ENCODE results near the gene SLC14A1. TPM values are rescaled to one million over a fixed set of nuclear protein-coding genes. Genes with fewer than 3 reads are reported as not detected.

SLC14A1 gene
- total RNA-seq, 1 experiment from 2014 or later, result not detected

GRCh38 chr18:45748501-45748900 lies 24.5 kb downstream of the SLC14A1 start:
- no peak overlapping the region for H3K4me2 ChIP-seq
- no TSS peak for BruUV-seq (replicated peaks)
- no peaks in the 10 kb centered on the region for H3K36me3 ChIP-seq (ENCODE audit: low read depth)
- no peaks in the 10 kb centered on the region for H3F3A ChIP-seq (ENCODE audit: insufficient read depth, low read depth)
- no peak for DNase-seq
- ChIA-PET CTCF (no interaction called here), POLR2A (ENCODE audit: unreplicated experiment) (no interaction called here)
- no peaks in the 10 kb centered on the region for H3K4me1 ChIP-seq (replicated peaks; ENCODE audit: insufficient read depth)
- H3K9me3 ChIP-seq (ENCODE audit: insufficient read depth, low read depth), result 0 out of 2 replicates have a peak, but pooled peaks cover 5% of the 10 kb centered on the region
- no peak overlapping the region for H2AFZ ChIP-seq
- no peaks in the 10 kb centered on the region for H3K79me2 ChIP-seq (ENCODE audit: low read depth)
- H3K27ac ChIP-seq, result no peak overlapping the region
- TF ChIP-seq CTCF (conservative IDR thresholded peaks at IDR 0.05), result no peak
- no peak for TF ChIP-seq EZH2 (IDR thresholded peaks at IDR 0.05; ENCODE audit: low read depth)
- no peaks in the 10 kb centered on the region for H3K27me3 ChIP-seq (ENCODE audit: insufficient read depth, low read depth)
- H3K9me2 ChIP-seq (ENCODE audit: insufficient read depth), result no peaks in the 10 kb centered on the region
- no peaks in the 10 kb centered on the region for H4K20me1 ChIP-seq (ENCODE audit: insufficient read depth)
- intact Hi-C loops (cut with micrococcal nuclease; ENCODE audit: unreplicated experiment), result no loop called here
- H3K4me3 ChIP-seq, result no peak overlapping the region

- Histone ChIP-seq H3K4me2 (no peak overlapping the region), H3K27ac (no peak overlapping the region), H3K36me3 (ENCODE audit: low read depth) (no peaks in the 10 kb centered on the region), H3K4me1 (replicated peaks; ENCODE audit: insufficient read depth) (no peaks in the 10 kb centered on the region), H3K4me3 (no peak overlapping the region), H3K79me2 (ENCODE audit: low read depth) (no peaks in the 10 kb centered on the region), H3K27me3 (ENCODE audit: insufficient read depth, low read depth) (no peaks in the 10 kb centered on the region), H3F3A (ENCODE audit: insufficient read depth, low read depth) (no peaks in the 10 kb centered on the region), H2AFZ (no peak overlapping the region), H3K9me2 (ENCODE audit: insufficient read depth) (no peaks in the 10 kb centered on the region), H4K20me1 (ENCODE audit: insufficient read depth) (no peaks in the 10 kb centered on the region), H3K9me3 (ENCODE audit: insufficient read depth, low read depth) (0 out of 2 replicates have a peak, but pooled peaks cover 5% of the 10 kb centered on the region)
- no peak for DNase-seq
- no peak for TF ChIP-seq CTCF (conservative IDR thresholded peaks at IDR 0.05)
- POLR2A ChIA-PET (ENCODE audit: unreplicated experiment), result no interaction called here
- CTCF ChIA-PET, result no interaction called here
- BruUV-seq (replicated peaks), result no TSS peak
- intact Hi-C loops (cut with micrococcal nuclease; ENCODE audit: unreplicated experiment), result no loop called here
These were observed 26.1 kb downstream of the SLC14A1 start for GRCh38 chr18:45749918-45750689.

- POLR2A ChIA-PET (ENCODE audit: unreplicated experiment), result no interaction called here
These were observed 27.8 kb downstream of the SLC14A1 start for GRCh38 chr18:45751766-45752165.

More at GRCh38 chr18:45751766-45752165, 27.8 kb downstream of the SLC14A1 start:
- TF ChIP-seq CTCF (conservative IDR thresholded peaks at IDR 0.05) (no peak), EZH2 (IDR thresholded peaks at IDR 0.05; ENCODE audit: low read depth) (no peak)
- CTCF ChIA-PET, result no interaction called here
- H3K79me2 ChIP-seq (ENCODE audit: low read depth), result no peaks in the 10 kb centered on the region
- no peaks in the 10 kb centered on the region for H3K27me3 ChIP-seq (ENCODE audit: insufficient read depth, low read depth)
- H3F3A ChIP-seq (ENCODE audit: insufficient read depth, low read depth), result no peaks in the 10 kb centered on the region
- no peaks in the 10 kb centered on the region for H4K20me1 ChIP-seq (ENCODE audit: insufficient read depth)
- no peak overlapping the region for H3K4me2 ChIP-seq
- H2AFZ ChIP-seq, result no peak overlapping the region
- no TSS peak for BruUV-seq (replicated peaks)
- 0 out of 2 replicates have a peak, but pooled peaks cover 5% of the 10 kb centered on the region for H3K9me3 ChIP-seq (ENCODE audit: insufficient read depth, low read depth)
- intact Hi-C loops (cut with micrococcal nuclease; ENCODE audit: unreplicated experiment), result no loop called here
- H3K36me3 ChIP-seq (ENCODE audit: low read depth), result no peaks in the 10 kb centered on the region
- H3K4me3 ChIP-seq, result no peak overlapping the region
- no peaks in the 10 kb centered on the region for H3K4me1 ChIP-seq (replicated peaks; ENCODE audit: insufficient read depth)
- no peaks in the 10 kb centered on the region; the same call in 1 of the 2 replicates for H3K9me2 ChIP-seq (ENCODE audit: insufficient read depth)
- no peak overlapping the region for H3K27ac ChIP-seq
- no peak for DNase-seq
